PC-3 (cell line): ENCODE results near the gene MDM4. TPM values are rescaled to one million over a fixed set of nuclear protein-coding genes. Genes with fewer than 3 reads are reported as not detected.

ENCODE experiments used
- ATAC-seq: fragments of 200-7000 bp; cut with Tn5 transposase; 2 replicates; pipeline ENCODE4 v1.9.1; 2020; ENCODE audit warnings: mild to moderate bottlenecking, moderate library complexity
- BruUV-seq: library from RNA; stranded (reverse); fragments of 400-500 nt; replicated peaks from 2 replicates; lab custom pipeline; 2021; lab: Mats Ljungman, UMichigan
- CTCF ChIA-PET: fragments of 300-600 bp; sonication (Branson Sonifier 250); formaldehyde crosslinking; loops from one replicate; lab custom pipeline; 2022; ENCODE audit warnings: antibody characterized with exemption; lab: Charles Lee
- POLR2A ChIA-PET: fragments of 300-600 bp; sonication (Branson Sonifier 250); formaldehyde crosslinking; loops from one replicate; lab custom pipeline; 2022; ENCODE audit warnings: antibody characterized with exemption; ENCODE audit not compliant: unreplicated experiment; lab: Charles Lee
- DNase-seq: peaks from one replicate; pipeline ENCODE4 v3.0.0-alpha.2; 2015
- H2AFZ ChIP-seq: fragments of 300-600 bp; sonication (generic); 2 replicates; pipeline ENCODE4 v1.6.0; 2016; ENCODE audit warnings: antibody characterized with exemption, low read length
- H3F3A ChIP-seq: fragments of 300-600 bp; sonication (generic); one replicate; pipeline ENCODE4 v1.6.0; 2017; ENCODE audit warnings: antibody characterized with exemption, low read length, control low read depth, mild to moderate bottlenecking; ENCODE audit not compliant: unreplicated experiment
- H3K27ac ChIP-seq: fragments of 300-600 bp; sonication (generic); 2 replicates; pipeline ENCODE4 v1.5.1; 2016; ENCODE audit warnings: mild to moderate bottlenecking, low read length
- H3K27me3 ChIP-seq: fragments of 300-600 bp; sonication (generic); 2 replicates; pipeline ENCODE4 v1.6.1; 2016; ENCODE audit warnings: low read length, mixed read lengths
- H3K36me3 ChIP-seq: fragments of 300-600 bp; sonication (generic); 2 replicates; pipeline ENCODE4 v1.6.1; 2016; ENCODE audit warnings: low read depth, mixed run types, low read length, mixed read lengths
- H3K4me1 ChIP-seq: fragments of 300-600 bp; sonication (generic); 2 replicates; pipeline ENCODE4 v1.5.1; 2016; ENCODE audit warnings: low read length; ENCODE audit not compliant: insufficient read depth
- H3K4me2 ChIP-seq: fragments of 300-600 bp; sonication (generic); 2 replicates; pipeline ENCODE4 v1.6.0; 2016; ENCODE audit warnings: low read length
- H3K4me3 ChIP-seq: fragments of 300-600 bp; sonication (generic); 2 replicates; pipeline ENCODE4 v1.5.1; 2016; ENCODE audit warnings: mild to moderate bottlenecking, low read length, mixed read lengths
- H3K79me2 ChIP-seq: fragments of 300-600 bp; sonication (generic); 2 replicates; pipeline ENCODE4 v1.6.1; 2017; ENCODE audit warnings: low read length, mixed read lengths
- H3K9ac ChIP-seq: fragments of 300-600 bp; sonication (generic); 2 replicates; pipeline ENCODE4 v1.6.0; 2016; ENCODE audit warnings: mild to moderate bottlenecking, low read length
- H3K9me2 ChIP-seq: fragments of 300-600 bp; sonication (generic); replicated peaks from 2 replicates; pipeline ENCODE4 v1.6.1; 2016; ENCODE audit warnings: mixed run types, low read length, mixed read lengths
- H3K9me3 ChIP-seq: fragments of 300-600 bp; sonication (generic); 2 replicates; pipeline ENCODE4 v1.6.1; 2016; ENCODE audit warnings: low read length, mixed read lengths
- H4K20me1 ChIP-seq: fragments of 300-600 bp; sonication (generic); 2 replicates; pipeline ENCODE4 v1.6.1; 2016; ENCODE audit warnings: low read length, mixed read lengths
- EZH2 ChIP-seq: fragments of 300-600 bp; sonication (generic); IDR thresholded peaks from one replicate; pipeline ENCODE4 v1.6.1; 2017; ENCODE audit warnings: antibody characterized with exemption, mild to moderate bottlenecking, low read length; ENCODE audit not compliant: unreplicated experiment
- EZH2phosphoT487 ChIP-seq: fragments of 300-600 bp; sonication (generic); IDR thresholded peaks from 2 replicates; pipeline ENCODE4 v1.6.1; 2018; ENCODE audit warnings: mild to moderate bottlenecking, antibody characterized with exemption, low read length, borderline replicate concordance
- intact Hi-C: fragments of 100-400 bp; cut with micrococcal nuclease; formaldehyde crosslinking; loops from 2 replicates; pipeline ENCODE4 v1.9.0; 2023
- total RNA-seq: library from RNA; depleted of rRNA; stranded (reverse); fragments of >200 nt; gene quantifications from 2 replicates; pipeline ENCODE4 v1.2.3, GENCODE V29; 2014
- TF ChIP-seq, protein P1 (sequence below): fragments of 300-600 bp; sonication (generic); conservative IDR thresholded peaks from 2 replicates; pipeline ENCODE4 v1.5.1; 2017; ENCODE audit warnings: antibody characterized with exemption, low read depth, mild to moderate bottlenecking, low read length

Gene MDM4
- total RNA-seq, 1 experiment from 2014 or later = 36.3 TPM

DNA sequence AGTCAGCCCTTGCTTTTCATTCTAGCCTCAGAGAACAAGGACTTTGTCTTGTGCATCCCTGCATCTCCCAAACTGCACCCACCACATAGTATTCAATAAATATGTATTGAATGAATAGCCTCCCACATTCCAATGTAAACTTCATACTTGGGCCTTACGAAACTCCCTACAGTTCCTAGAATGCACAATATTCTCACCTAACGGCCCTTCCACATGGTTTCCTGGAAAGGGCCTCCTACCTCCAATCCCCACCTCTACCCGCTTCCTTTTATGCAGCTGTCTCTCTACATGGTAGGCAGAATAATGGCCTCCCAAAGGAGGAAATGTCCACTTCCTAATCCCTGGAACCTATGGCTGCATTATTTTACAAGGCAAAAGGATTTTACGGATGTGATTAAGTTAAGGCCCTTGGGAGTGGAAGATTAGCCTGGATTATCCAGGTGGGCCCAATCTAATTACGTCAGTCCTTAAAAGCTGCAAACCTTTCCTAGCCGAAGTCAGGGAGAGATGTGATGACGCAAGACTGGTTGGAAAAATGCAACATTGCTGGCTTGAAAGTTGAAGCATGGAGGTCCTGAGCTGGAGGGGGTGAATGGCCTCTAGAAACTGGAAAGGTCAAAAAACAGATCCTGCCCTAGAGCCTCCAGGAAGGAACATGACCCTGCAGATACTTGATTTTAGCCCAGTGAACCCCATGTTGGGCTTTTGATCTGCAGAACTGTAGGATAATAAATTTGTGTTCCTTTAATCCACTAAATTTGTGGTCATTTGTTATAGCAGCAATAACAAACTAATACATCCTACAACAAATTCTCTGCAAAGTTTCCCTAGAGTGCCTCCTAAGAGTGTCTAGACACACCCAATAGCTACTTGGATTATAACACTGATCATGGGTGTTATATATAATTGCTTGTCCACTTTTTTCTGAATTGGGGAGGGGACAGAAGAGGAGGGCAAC, 16.4 kb upstream of the MDM4 start:
- H3F3A ChIP-seq = no peaks in the 10 kb centered on the region
- ChIA-PET POLR2A (interaction anchor here (0.5 to 0.6 kb wide), 2 partner anchors 16 to 28 kb away, joined by 3 read pairs; no protein-coding TSS in a partner anchor), CTCF (interaction anchor here (1.6 kb wide), 1 partner anchor 101 kb away, joined by 6 read pairs; no protein-coding TSS in a partner anchor)
- H3K4me3 ChIP-seq = no peak overlapping the region
- peaks cover 24% of the 10 kb centered on the region for H3K4me1 ChIP-seq
- no peak overlapping the region for H3K27ac ChIP-seq
- intact Hi-C loops = loop anchor here (5.0 kb wide), 2 partner anchors 87 to 242 kb away; partner anchors contain the start of gene PPP1R15B
- H3K9ac ChIP-seq = no peak overlapping the region
- H3K9me2 ChIP-seq = no peaks in the 10 kb centered on the region
- H3K27me3 ChIP-seq = no peaks in the 10 kb centered on the region
- no peaks in the 10 kb centered on the region for H4K20me1 ChIP-seq
- BruUV-seq = no TSS peak
- no peaks in the 10 kb centered on the region for H3K79me2 ChIP-seq
- H2AFZ ChIP-seq = no peak overlapping the region
- H3K36me3 ChIP-seq = no peaks in the 10 kb centered on the region
- H3K9me3 ChIP-seq = no peaks in the 10 kb centered on the region
- no peak for ATAC-seq
- no peak for DNase-seq
- no peak for TF ChIP-seq EZH2
- TF ChIP-seq, protein P1, sequence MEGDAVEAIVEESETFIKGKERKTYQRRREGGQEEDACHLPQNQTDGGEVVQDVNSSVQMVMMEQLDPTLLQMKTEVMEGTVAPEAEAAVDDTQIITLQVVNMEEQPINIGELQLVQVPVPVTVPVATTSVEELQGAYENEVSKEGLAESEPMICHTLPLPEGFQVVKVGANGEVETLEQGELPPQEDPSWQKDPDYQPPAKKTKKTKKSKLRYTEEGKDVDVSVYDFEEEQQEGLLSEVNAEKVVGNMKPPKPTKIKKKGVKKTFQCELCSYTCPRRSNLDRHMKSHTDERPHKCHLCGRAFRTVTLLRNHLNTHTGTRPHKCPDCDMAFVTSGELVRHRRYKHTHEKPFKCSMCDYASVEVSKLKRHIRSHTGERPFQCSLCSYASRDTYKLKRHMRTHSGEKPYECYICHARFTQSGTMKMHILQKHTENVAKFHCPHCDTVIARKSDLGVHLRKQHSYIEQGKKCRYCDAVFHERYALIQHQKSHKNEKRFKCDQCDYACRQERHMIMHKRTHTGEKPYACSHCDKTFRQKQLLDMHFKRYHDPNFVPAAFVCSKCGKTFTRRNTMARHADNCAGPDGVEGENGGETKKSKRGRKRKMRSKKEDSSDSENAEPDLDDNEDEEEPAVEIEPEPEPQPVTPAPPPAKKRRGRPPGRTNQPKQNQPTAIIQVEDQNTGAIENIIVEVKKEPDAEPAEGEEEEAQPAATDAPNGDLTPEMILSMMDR = no peak
- no peak for TF ChIP-seq EZH2phosphoT487
- H3K4me2 ChIP-seq = no peak overlapping the region

GRCh38 chr1:204502241-204502640, 14.0 kb upstream of the MDM4 start:
- Histone ChIP-seq H3K9ac (no peak overlapping the region), H4K20me1 (no peaks in the 10 kb centered on the region), H3K4me3 (no peak overlapping the region), H3K4me2 (no peak overlapping the region), H3K9me3 (no peaks in the 10 kb centered on the region), H3K79me2 (no peaks in the 10 kb centered on the region), H3K27ac (no peak overlapping the region), H2AFZ (no peak overlapping the region), H3K27me3 (no peaks in the 10 kb centered on the region), H3K9me2 (no peaks in the 10 kb centered on the region), H3K4me1 (peaks cover 23% of the 10 kb centered on the region), H3K36me3 (no peaks in the 10 kb centered on the region), H3F3A (peaks cover 6% of the 10 kb centered on the region)
- CTCF ChIA-PET = interaction anchor here (0.7 to 1.4 kb wide), 3 partner anchors 54 to 71 kb away, joined by 3 to 28 read pairs (median 10); no protein-coding TSS in a partner anchor
- intact Hi-C loops = loop anchor here (2.0 to 5.0 kb wide), 3 partner anchors 63 to 245 kb away; partner anchors contain the start of gene PPP1R15B
- TF ChIP-seq, protein P1 = no peak
- TF ChIP-seq EZH2 = no peak
- TF ChIP-seq EZH2phosphoT487 = no peak
- ATAC-seq (no peak), DNase-seq (no peak)
- no TSS peak for BruUV-seq
- POLR2A ChIA-PET = no interaction called here
